ENCODE results near the gene WNT4. TPM values are rescaled to one million over a fixed set of nuclear protein-coding genes. Genes with fewer than 3 reads are reported as not detected.

WNT4 gene
- total RNA-seq, 4 donors from 2014 or later, result 1.3 to 14.0 (median 11.5) TPM; not detected in 1

DNA sequence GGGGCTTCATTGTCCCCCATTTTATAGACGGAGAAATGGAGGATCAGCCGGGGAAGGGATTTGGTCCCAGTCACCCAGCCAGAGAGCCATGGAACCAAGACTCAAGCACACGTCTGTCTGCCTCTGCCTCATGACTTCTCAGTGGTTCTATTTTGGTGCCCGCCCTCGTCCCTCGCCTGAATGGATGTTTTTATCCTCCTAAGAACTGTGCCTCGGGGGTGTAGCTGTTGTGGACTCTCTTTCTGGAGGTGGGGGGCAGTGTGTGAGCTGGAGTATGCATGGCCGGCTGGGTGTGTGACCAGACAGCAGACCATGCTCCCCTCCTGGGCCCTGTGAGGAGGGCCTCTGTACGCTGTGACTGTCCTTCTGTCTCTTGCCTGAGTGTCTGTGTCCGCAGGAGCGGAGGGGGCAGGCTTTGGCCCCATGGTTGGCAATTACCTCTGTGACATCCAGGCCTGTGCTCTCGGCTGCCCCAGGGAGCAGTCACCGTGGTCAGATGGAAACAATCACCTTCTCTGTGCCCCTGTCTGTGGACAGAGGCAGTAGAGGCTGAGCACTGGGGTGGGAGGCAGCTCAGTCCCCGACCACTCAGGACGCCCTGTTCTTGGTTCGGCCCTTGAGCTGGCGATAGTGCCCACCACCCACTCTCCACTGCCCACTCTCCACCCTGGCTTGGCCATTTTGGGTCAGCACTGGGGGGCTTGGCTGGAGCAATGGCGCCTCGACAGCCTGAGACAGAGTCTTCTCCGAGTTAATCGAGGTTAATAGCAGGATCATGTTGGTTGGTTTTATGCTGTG lies 20.4 kb downstream of the WNT4 start:
- H3K9me3 ChIP-seq, result no peaks in the 10 kb centered on the region
- DNase-seq, result no peak
- no peak for TF ChIP-seq POLR2A (IDR thresholded peaks at IDR 0.05)
- TF ChIP-seq, protein P1, sequence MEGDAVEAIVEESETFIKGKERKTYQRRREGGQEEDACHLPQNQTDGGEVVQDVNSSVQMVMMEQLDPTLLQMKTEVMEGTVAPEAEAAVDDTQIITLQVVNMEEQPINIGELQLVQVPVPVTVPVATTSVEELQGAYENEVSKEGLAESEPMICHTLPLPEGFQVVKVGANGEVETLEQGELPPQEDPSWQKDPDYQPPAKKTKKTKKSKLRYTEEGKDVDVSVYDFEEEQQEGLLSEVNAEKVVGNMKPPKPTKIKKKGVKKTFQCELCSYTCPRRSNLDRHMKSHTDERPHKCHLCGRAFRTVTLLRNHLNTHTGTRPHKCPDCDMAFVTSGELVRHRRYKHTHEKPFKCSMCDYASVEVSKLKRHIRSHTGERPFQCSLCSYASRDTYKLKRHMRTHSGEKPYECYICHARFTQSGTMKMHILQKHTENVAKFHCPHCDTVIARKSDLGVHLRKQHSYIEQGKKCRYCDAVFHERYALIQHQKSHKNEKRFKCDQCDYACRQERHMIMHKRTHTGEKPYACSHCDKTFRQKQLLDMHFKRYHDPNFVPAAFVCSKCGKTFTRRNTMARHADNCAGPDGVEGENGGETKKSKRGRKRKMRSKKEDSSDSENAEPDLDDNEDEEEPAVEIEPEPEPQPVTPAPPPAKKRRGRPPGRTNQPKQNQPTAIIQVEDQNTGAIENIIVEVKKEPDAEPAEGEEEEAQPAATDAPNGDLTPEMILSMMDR (IDR thresholded peaks at IDR 0.05), result no peak
- no peak overlapping the region for H3K27ac ChIP-seq
- intact Hi-C loops (cut with DNase I; ENCODE audit: low total_unique reads), result no loop called here
- no peaks in the 10 kb centered on the region for H3K36me3 ChIP-seq
- H3K4me3 ChIP-seq, result no peak overlapping the region
- H3K4me1 ChIP-seq, result no peaks in the 10 kb centered on the region
- H3K27me3 ChIP-seq, result no peaks in the 10 kb centered on the region

DNA sequence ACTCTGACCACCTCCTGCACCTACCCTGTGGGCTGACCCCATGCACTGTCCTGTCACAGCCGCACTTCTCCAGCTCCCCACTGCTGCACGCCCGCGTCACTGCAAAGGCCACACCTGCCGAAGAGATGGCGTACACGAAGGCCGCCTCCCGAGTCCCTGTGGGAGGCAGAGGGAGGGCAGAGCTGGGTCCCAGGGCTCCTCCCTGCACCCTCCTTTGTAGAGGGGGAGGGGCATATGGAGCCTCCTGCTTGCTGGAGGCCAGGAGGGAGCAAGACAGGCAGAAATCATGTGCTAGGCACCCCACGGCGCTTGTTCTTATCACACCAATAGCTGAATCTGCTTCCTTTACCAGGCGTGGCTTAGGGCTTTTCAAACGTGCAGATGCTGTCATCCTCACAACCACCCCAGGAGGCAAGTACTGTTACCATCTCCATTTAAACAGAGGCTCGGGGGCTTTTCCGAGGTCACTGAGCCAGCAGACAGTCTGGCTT lies 21.4 kb downstream of the WNT4 start:
- Histone ChIP-seq H3K4me1 (no peaks in the 10 kb centered on the region), H3K27ac (no peak overlapping the region), H3K9me3 (no peaks in the 10 kb centered on the region), H3K27me3 (no peaks in the 10 kb centered on the region), H3K4me3 (no peak overlapping the region), H3K36me3 (no peaks in the 10 kb centered on the region)
- peak in 1 of 2 donors; percentile 15 for DNase-seq
- intact Hi-C loops (cut with DNase I; ENCODE audit: low total_unique reads), result no loop called here
- TF ChIP-seq POLR2A (IDR thresholded peaks at IDR 0.05), result no peak
- TF ChIP-seq, protein P1 (IDR thresholded peaks at IDR 0.05), result no peak

DNA sequence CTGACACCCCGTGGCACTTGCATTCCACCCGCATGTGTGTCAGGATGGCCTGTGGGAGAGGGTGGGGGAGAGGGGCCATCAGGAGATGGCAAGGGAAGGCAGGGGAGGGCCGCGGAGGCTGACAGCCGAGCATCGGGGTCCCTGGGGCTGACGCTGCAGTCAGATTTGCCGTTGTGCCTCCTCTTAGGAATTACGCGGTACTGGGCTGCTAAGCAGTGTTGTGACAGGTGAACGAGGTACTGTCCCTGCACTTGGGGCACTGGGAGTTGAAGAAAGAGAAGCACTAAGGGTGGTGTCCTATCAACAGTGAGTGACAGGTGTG lies 22.5 kb downstream of the WNT4 start:
- no peak for DNase-seq
- TF ChIP-seq, protein P1 (IDR thresholded peaks at IDR 0.05), result no peak
- no peak for TF ChIP-seq POLR2A (IDR thresholded peaks at IDR 0.05)
- peaks cover under 1 to 4% of the 10 kb centered on the region in 2 donors for H3K4me1 ChIP-seq
- intact Hi-C loops (cut with DNase I; ENCODE audit: low total_unique reads), result no loop called here
- no peak overlapping the region for H3K27ac ChIP-seq
- H3K9me3 ChIP-seq, result no peaks in the 10 kb centered on the region
- H3K36me3 ChIP-seq, result no peaks in the 10 kb centered on the region
- no peaks in the 10 kb centered on the region for H3K27me3 ChIP-seq
- H3K4me3 ChIP-seq, result no peak overlapping the region

DNA sequence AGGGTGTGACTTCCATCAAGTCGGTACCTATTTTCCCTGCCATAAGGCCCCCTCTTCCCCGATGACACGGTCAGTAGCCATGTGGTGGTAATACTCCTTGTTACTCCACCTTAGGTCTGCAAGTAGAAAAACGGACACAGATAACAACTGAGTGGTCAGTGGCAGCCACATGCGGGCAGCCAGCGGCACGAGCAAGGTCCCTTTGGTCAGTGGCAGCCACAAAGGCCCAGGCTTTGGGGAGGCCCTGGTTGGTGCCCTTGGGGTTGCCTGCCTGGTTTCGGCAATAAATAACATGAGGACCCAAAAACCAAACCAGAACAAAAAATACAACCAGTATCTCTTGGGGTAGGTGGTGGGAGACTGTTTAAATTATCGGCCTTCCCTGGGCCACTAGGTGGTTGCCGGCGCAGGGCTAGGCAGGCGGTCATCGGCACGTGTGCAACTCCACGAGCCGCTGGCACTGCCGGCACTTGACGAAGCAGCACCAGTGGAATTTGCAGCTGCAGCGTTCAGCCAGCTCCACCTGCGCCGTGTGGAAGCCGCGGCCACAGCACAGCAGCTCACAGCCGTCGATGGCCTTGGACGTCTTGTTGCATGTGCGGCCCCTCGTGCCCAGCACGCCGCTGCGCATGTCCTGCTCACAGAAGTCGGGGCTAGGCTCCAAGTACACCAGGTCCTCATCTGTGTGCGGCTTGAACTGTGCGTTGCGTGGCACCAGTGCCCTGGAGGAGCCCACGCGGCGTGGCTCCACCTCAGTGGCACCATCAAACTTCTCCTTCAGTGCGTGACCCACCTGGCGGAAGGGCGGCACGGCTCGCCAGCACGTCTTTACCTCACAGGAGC lies 23.1 kb downstream of the WNT4 start:
- H3K27ac ChIP-seq, result no peak overlapping the region
- DNase-seq, result peak in 1 of 2 donors; percentile 12
- no peaks in the 10 kb centered on the region for H3K9me3 ChIP-seq
- no peaks in the 10 kb centered on the region for H3K27me3 ChIP-seq
- H3K4me3 ChIP-seq, result no peak overlapping the region
- TF ChIP-seq, protein P1 (IDR thresholded peaks at IDR 0.05), result no peak
- no peak for TF ChIP-seq POLR2A (IDR thresholded peaks at IDR 0.05)
- intact Hi-C loops (cut with DNase I; ENCODE audit: low total_unique reads), result no loop called here
- H3K4me1 ChIP-seq, result peaks cover 7 to 9% of the 10 kb centered on the region in 2 donors
- no peaks in the 10 kb centered on the region for H3K36me3 ChIP-seq

Data from uterus (tissue), 4 donors.